ENCODE results near the gene GTF2B. TPM values are rescaled to one million over a fixed set of nuclear protein-coding genes. Genes with fewer than 3 reads are reported as not detected.

The GTF2B gene
- total and polyA plus RNA-seq, 2 of the 4 experiments (the other 2 are of a cell fraction): 32.0 to 41.0 TPM

- intact Hi-C loops (cut with micrococcal nuclease) (no loop called here), dilution Hi-C loops (cut with HindIII; ENCODE audit: low sequenced_read_pairs, unreplicated experiment) (no loop called here), in situ Hi-C loops (cut with MboI; ENCODE audit: low sequenced_read_pairs) (no loop called here)
- no peaks in the 10 kb centered on the region for H3K9me1 ChIP-seq (ENCODE audit: insufficient read depth, low read length)
- ChIA-PET CTCF (no interaction called here), POLR2A (ENCODE audit: unreplicated experiment) (no interaction called here)
- H3K36me3 ChIP-seq (ENCODE audit: control insufficient read depth, insufficient read depth, low read length): peaks cover 14% of the 10 kb centered on the region; the same call in 1 of the 2 replicates
- no peak overlapping the region for H3K18ac ChIP-seq (ENCODE audit: low read depth, low read length)
- ATAC-seq (ENCODE audit: low read depth) (no peak), DNase-seq (no peak)
- no peak overlapping the region for H3K56ac ChIP-seq (ENCODE audit: extremely low read depth, insufficient read depth, low read length)
- no peak overlapping the region for H3K4me3 ChIP-seq (ENCODE audit: insufficient read depth, low read depth, low read length)
- H3K9me3 ChIP-seq (ENCODE audit: control insufficient read depth, insufficient read depth, low read length): peaks cover 5% of the 10 kb centered on the region
- H4K91ac ChIP-seq (ENCODE audit: insufficient read depth, low read depth, low read length): no peak overlapping the region
- H4K5ac ChIP-seq (ENCODE audit: low read depth, low read length): no peak overlapping the region
- BruUV-seq (replicated peaks): no TSS peak
- H4K20me1 ChIP-seq (ENCODE audit: insufficient read depth, low read length): no peaks in the 10 kb centered on the region
- H2BK20ac ChIP-seq (ENCODE audit: low read depth, low read length): no peak overlapping the region
- H2BK120ac ChIP-seq (ENCODE audit: low read depth, low read length): no peak overlapping the region
- no peak overlapping the region for H2AK5ac ChIP-seq (ENCODE audit: low read depth, low read length)
- no peaks in the 10 kb centered on the region for H3K79me1 ChIP-seq (ENCODE audit: low read depth in 1 of 2, low read length in 2 of 2)
- H3K27me3 ChIP-seq (ENCODE audit: control insufficient read depth, insufficient read depth, low read length): no peaks in the 10 kb centered on the region
- 100% methylated on average over 2 of the region's 2 CpGs; no CpG with 5 or more reads in 1 of the 2 experiments for WGBS, 2 experiments (ENCODE audit: extremely low coverage in 2 of 2, insufficient read length in 1 of 2)
- no peak overlapping the region for H2AFZ ChIP-seq (replicated peaks; ENCODE audit: low read length, poor library complexity)
- TF ChIP-seq RCOR1 (IDR thresholded peaks at IDR 0.05; ENCODE audit: insufficient replicate concordance, low read length): no peak
- TF ChIP-seq NFE2L2 (IDR thresholded peaks at IDR 0.05; ENCODE audit: low read depth, low read length): no peak
- H2AK9ac ChIP-seq (replicated peaks; ENCODE audit: low read depth, low read length, poor library complexity): no peak overlapping the region
- no peaks in the 10 kb centered on the region for H3K4me1 ChIP-seq (ENCODE audit: control insufficient read depth, insufficient read depth, low read length)
- no peak overlapping the region for H3K23ac ChIP-seq (ENCODE audit: low read depth, low read length)
- no peak overlapping the region for H3K14ac ChIP-seq (replicated peaks; ENCODE audit: low read depth, low read length)
- H2BK5ac ChIP-seq (ENCODE audit: low read depth, low read length, poor library complexity, severe bottlenecking): no peak overlapping the region
- H3K27ac ChIP-seq (ENCODE audit: insufficient read depth, low read length): no peak overlapping the region
- no peak overlapping the region for H2BK15ac ChIP-seq (ENCODE audit: low read depth, low read length)
- no peak overlapping the region for H4K8ac ChIP-seq (ENCODE audit: low read depth in 2 of 2, low read length in 2 of 2)
- H3K9ac ChIP-seq (ENCODE audit: low read depth, low read length): no peak overlapping the region
- H3K4ac ChIP-seq (ENCODE audit: low read depth, low read length): no peak overlapping the region
- no peak overlapping the region for H3K4me2 ChIP-seq (ENCODE audit: low read depth, low read length)
Observed at GRCh38 chr1:88923224-88923623, 31.9 kb upstream of the GTF2B start.

Measured in IMR-90 (cell line).